GM21367 (cell line): ENCODE results near the gene PPME1.

ENCODE experiments used
- ATAC-seq: cut with Tn5 transposase; IDR thresholded peaks from one replicate; pipeline ENCODE4 v1.9.1; 2021; ENCODE audit not compliant: unreplicated experiment

The PPME1 gene

GRCh38 chr11:74278721-74279161 lies 107.7 kb downstream of the PPME1 start:
- ATAC-seq, result no peak

GRCh38 chr11:74279256-74279655 lies 108.2 kb downstream of the PPME1 start:
- ATAC-seq, result no peak

- no peak for ATAC-seq
These were observed 109.4 kb downstream of the PPME1 start for GRCh38 chr11:74280494-74280893.

- ATAC-seq, result no peak
These were observed 111.3 kb downstream of the PPME1 start for GRCh38 chr11:74282421-74282820.

GRCh38 chr11:74282914-74283371 lies 111.9 kb downstream of the PPME1 start:
- ATAC-seq, result no peak

GRCh38 chr11:74283580-74284180 lies 112.6 kb downstream of the PPME1 start:
- no peak for ATAC-seq

GRCh38 chr11:74284466-74284865 lies 113.4 kb downstream of the PPME1 start:
- ATAC-seq, result no peak

- no peak for ATAC-seq
These were observed 117.1 kb downstream of the PPME1 start for GRCh38 chr11:74288161-74288560.

- ATAC-seq, result no peak
These were observed 117.8 kb downstream of the PPME1 start for GRCh38 chr11:74288911-74289310.

- no peak for ATAC-seq
These were observed 126.4 kb downstream of the PPME1 start for GRCh38 chr11:74297484-74297883.

GRCh38 chr11:74299015-74299414 lies 127.9 kb downstream of the PPME1 start:
- no peak for ATAC-seq
